GM21447 (cell line): Measurements from ENCODE around the gene ATP6V0A1.
"Not testable (repeated sequence)": the region's sequence is repeated elsewhere in the genome, so short reads cannot be mapped to it uniquely, and the experiment has no call there.

ENCODE experiments used
- ATAC-seq: cut with Tn5 transposase; IDR thresholded peaks from one replicate; pipeline ENCODE4 v1.9.1; 2021; ENCODE audit not compliant: unreplicated experiment

The ATP6V0A1 gene

GRCh38 chr17:42537156-42537805 is 78.6 kb downstream of the ATP6V0A1 start:
- no peak for ATAC-seq

- ATAC-seq: no peak
Measured at GRCh38 chr17:42537826-42538451, 79.3 kb downstream of the ATP6V0A1 start.

- ATAC-seq: no peak
Measured at GRCh38 chr17:42538482-42538881, 79.8 kb downstream of the ATP6V0A1 start.

- ATAC-seq: not testable (repeated sequence)
Measured at GRCh38 chr17:42540558-42540957, 81.9 kb downstream of the ATP6V0A1 start.

GRCh38 chr17:42541041-42541833 is 82.6 kb downstream of the ATP6V0A1 start:
- ATAC-seq: no peak

- ATAC-seq: no peak
Measured at GRCh38 chr17:42543190-42544079, 84.8 kb downstream of the ATP6V0A1 start.

GRCh38 chr17:42544874-42545283 is 86.2 kb downstream of the ATP6V0A1 start:
- no peak for ATAC-seq

GRCh38 chr17:42545755-42546505 is 87.3 kb downstream of the ATP6V0A1 start:
- ATAC-seq: not testable (repeated sequence)

- ATAC-seq: no peak
Measured at GRCh38 chr17:42547001-42547461, 88.4 kb downstream of the ATP6V0A1 start.

- ATAC-seq: no peak
Measured at GRCh38 chr17:42547698-42548069, 89.0 kb downstream of the ATP6V0A1 start.

GRCh38 chr17:42548070-42548837 is 89.6 kb downstream of the ATP6V0A1 start:
- ATAC-seq: peak; percentile 54

- ATAC-seq: no peak
Measured at GRCh38 chr17:42548993-42549755, 90.5 kb downstream of the ATP6V0A1 start.

GRCh38 chr17:42552736-42553135 is 94.1 kb downstream of the ATP6V0A1 start, which contains the start of gene HSD17B1:
Gene HSD17B1 (plus strand): TSS chr17:42552923. CDS start chr17:42552934, 11 bp downstream.
- ATAC-seq: not testable (repeated sequence)

- ATAC-seq: no peak
Measured at GRCh38 chr17:42553161-42553818, 94.6 kb downstream of the ATP6V0A1 start.

- no peak for ATAC-seq
Measured at GRCh38 chr17:42553866-42554249, 95.2 kb downstream of the ATP6V0A1 start.

GRCh38 chr17:42554250-42555121 is 95.8 kb downstream of the ATP6V0A1 start:
- peak; percentile 78 for ATAC-seq

- no peak for ATAC-seq
Measured at GRCh38 chr17:42555122-42555622, 96.5 kb downstream of the ATP6V0A1 start.
